Epithelial cell of proximal tubule (primary cell): ENCODE measurements around the gene ABCA4. TPM values are rescaled to one million over a fixed set of nuclear protein-coding genes. Genes with fewer than 3 reads are reported as not detected.
"Not testable (repeated sequence)": the region's sequence is repeated elsewhere in the genome, so short reads cannot be mapped to it uniquely, and the experiment has no call there.

Source experiments
- DNase-seq: peaks from one replicate; pipeline ENCODE4 v3.0.0-alpha.2; 2011; ENCODE audit warnings: low read depth
- H3K4me3 ChIP-seq: 2 replicates; pipeline ENCODE4 v1.5.1; 2011; ENCODE audit warnings: low read depth, mild to moderate bottlenecking, low read length
- CTCF ChIP-seq: conservative IDR thresholded peaks from 2 replicates; pipeline ENCODE4 v1.5.1; 2012; ENCODE audit warnings: low read depth, mild to moderate bottlenecking, low read length
- total RNA-seq: library from RNA; depleted of rRNA; stranded (reverse); fragments of >200 nt; gene quantifications from 2 replicates; pipeline ENCODE4 v1.2.3, GENCODE V29; 2015

Gene ABCA4
- total RNA-seq, 1 donor from 2014 or later: not detected

- no peak for TF ChIP-seq CTCF
- H3K4me3 ChIP-seq: no peak overlapping the region
- DNase-seq: no peak
These were observed 159.0 kb downstream of the ABCA4 start for GRCh38 chr1:93961906-93962305.

GRCh38 chr1:93961443-93961842, 159.5 kb downstream of the ABCA4 start:
- TF ChIP-seq CTCF: no peak
- no peak for DNase-seq
- no peak overlapping the region for H3K4me3 ChIP-seq

GRCh38 chr1:93960641-93961147, 160.3 kb downstream of the ABCA4 start:
- TF ChIP-seq CTCF: no peak
- no peak for DNase-seq
- no peak overlapping the region for H3K4me3 ChIP-seq

GRCh38 chr1:93959413-93959812, 161.5 kb downstream of the ABCA4 start:
- no peak for DNase-seq
- no peak for TF ChIP-seq CTCF
- no peak overlapping the region for H3K4me3 ChIP-seq

GRCh38 chr1:93958726-93959100, 162.2 kb downstream of the ABCA4 start:
- DNase-seq: no peak
- no peak for TF ChIP-seq CTCF
- no peak overlapping the region for H3K4me3 ChIP-seq

GRCh38 chr1:93958032-93958725, 162.8 kb downstream of the ABCA4 start:
- no peak for TF ChIP-seq CTCF
- no peak overlapping the region for H3K4me3 ChIP-seq
- DNase-seq: no peak

- no peak for TF ChIP-seq CTCF
- DNase-seq: no peak
These were observed 165.2 kb downstream of the ABCA4 start for GRCh38 chr1:93955765-93956164.

GRCh38 chr1:93947002-93947686, 173.8 kb downstream of the ABCA4 start:
- H3K4me3 ChIP-seq, DNase-seq: not testable (repeated sequence)

More at GRCh38 chr1:93955765-93956164, 165.2 kb downstream of the ABCA4 start:
- no peak overlapping the region for H3K4me3 ChIP-seq
